Skeletal muscle tissue (tissue), 4 donors: Measurements from ENCODE around the gene ADCY2. TPM values are rescaled to one million over a fixed set of nuclear protein-coding genes. Genes with fewer than 3 reads are reported as not detected.

Experiments
- H3K27ac ChIP-seq: one replicate; pipeline ENCODE4 v1.7.0; 2013; ENCODE audit warnings: mild to moderate bottlenecking, low read depth, low read length, inconsistent platforms
- H3K27me3 ChIP-seq, 3 donors: one replicate each; pipeline ENCODE4 v1.7.0; 2013; ENCODE audit warnings: low read length in 3 of 3; ENCODE audit not compliant: control insufficient read depth in 3 of 3, insufficient read depth in 3 of 3
- H3K36me3 ChIP-seq, 3 donors: one replicate each; pipeline ENCODE4 v1.7.0; 2013; ENCODE audit warnings: low read length in 3 of 3; ENCODE audit not compliant: control insufficient read depth in 3 of 3, insufficient read depth in 3 of 3
- H3K4me1 ChIP-seq, 3 donors: one replicate each; pipeline ENCODE4 v1.7.0; 2013; ENCODE audit warnings: low read length in 3 of 3, mild to moderate bottlenecking in 3 of 3; ENCODE audit not compliant: control insufficient read depth in 3 of 3, insufficient read depth in 3 of 3
- H3K4me3 ChIP-seq, 3 donors: one replicate each; pipeline ENCODE4 v1.7.0; 2013; ENCODE audit warnings: low read length in 3 of 3
- H3K9ac ChIP-seq, 3 donors: one replicate each; pipeline ENCODE4 v1.7.0; 2013; ENCODE audit warnings: low read length in 3 of 3, mild to moderate bottlenecking in 3 of 3, moderate library complexity in 2 of 3, low read depth in 1 of 3
- H3K9me3 ChIP-seq, 3 donors: one replicate each; pipeline ENCODE4 v1.7.0; 2013; ENCODE audit warnings: low read length in 3 of 3; ENCODE audit not compliant: control insufficient read depth in 3 of 3
- total RNA-seq: library from RNA; depleted of rRNA; stranded (reverse); fragments of >200 nt; gene quantifications from one replicate; pipeline ENCODE4 v1.2.3, GENCODE V29; 2014
- donor health status: Osteomylitis.

ADCY2 gene
- total RNA-seq, 1 donor from 2014 or later: 27.7 TPM

- Histone ChIP-seq H3K36me3 (no peaks in the 10 kb centered on the region), H3K9me3 (no peaks in the 10 kb centered on the region), H3K27me3 (no peaks in the 10 kb centered on the region), H3K4me3 (peak overlapping the region in 1 of 3 donors; percentile 6), H3K27ac (no peak overlapping the region), H3K4me1 (peaks cover 22 to 40% (median 34%) of the 10 kb centered on the region in 3 donors), H3K9ac (no peak overlapping the region)
These were observed 277.7 kb downstream of the ADCY2 start for GRCh38 chr5:7673658-7674057.

DNA sequence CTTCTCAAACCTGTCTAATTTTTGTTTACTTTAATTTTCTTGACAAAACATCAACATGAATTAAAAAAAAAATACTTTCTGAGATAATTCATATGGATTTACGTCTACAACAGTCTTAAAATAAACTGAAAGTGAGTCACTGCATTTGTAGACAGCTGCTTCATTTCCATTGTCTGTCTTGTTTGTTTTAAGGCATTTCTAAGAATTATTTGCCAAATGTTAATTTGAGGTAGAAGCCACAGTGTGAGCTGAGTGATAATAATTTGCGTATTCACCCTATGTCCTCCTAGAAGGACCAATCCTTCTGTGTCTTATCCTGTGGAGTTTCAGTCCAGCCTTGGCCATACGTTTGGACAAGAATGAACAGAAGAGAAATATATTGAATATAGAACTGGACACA lies 280.5 kb downstream of the ADCY2 start:
- Histone ChIP-seq H3K4me1 (peaks cover 17 to 44% (median 35%) of the 10 kb centered on the region in 3 donors), H3K9me3 (no peaks in the 10 kb centered on the region), H3K36me3 (no peaks in the 10 kb centered on the region), H3K27me3 (no peaks in the 10 kb centered on the region), H3K27ac (no peak overlapping the region), H3K9ac (no peak overlapping the region), H3K4me3 (no peak overlapping the region)

- H3K9me3 ChIP-seq: no peaks in the 10 kb centered on the region
- no peaks in the 10 kb centered on the region for H3K36me3 ChIP-seq
- H3K27me3 ChIP-seq: no peaks in the 10 kb centered on the region
- peaks cover 13 to 39% (median 31%) of the 10 kb centered on the region in 3 donors for H3K4me1 ChIP-seq
- no peak overlapping the region for H3K9ac ChIP-seq
- no peak overlapping the region for H3K4me3 ChIP-seq
- H3K27ac ChIP-seq: no peak overlapping the region
These were observed 282.1 kb downstream of the ADCY2 start for GRCh38 chr5:7678030-7678429.

GRCh38 chr5:7679663-7680062 lies 283.7 kb downstream of the ADCY2 start:
- no peak overlapping the region for H3K9ac ChIP-seq
- peaks cover 6 to 26% (median 21%) of the 10 kb centered on the region in 3 donors for H3K4me1 ChIP-seq
- no peak overlapping the region for H3K27ac ChIP-seq
- no peaks in the 10 kb centered on the region for H3K9me3 ChIP-seq
- no peak overlapping the region for H3K4me3 ChIP-seq
- H3K27me3 ChIP-seq: no peaks in the 10 kb centered on the region
- H3K36me3 ChIP-seq: no peaks in the 10 kb centered on the region

DNA sequence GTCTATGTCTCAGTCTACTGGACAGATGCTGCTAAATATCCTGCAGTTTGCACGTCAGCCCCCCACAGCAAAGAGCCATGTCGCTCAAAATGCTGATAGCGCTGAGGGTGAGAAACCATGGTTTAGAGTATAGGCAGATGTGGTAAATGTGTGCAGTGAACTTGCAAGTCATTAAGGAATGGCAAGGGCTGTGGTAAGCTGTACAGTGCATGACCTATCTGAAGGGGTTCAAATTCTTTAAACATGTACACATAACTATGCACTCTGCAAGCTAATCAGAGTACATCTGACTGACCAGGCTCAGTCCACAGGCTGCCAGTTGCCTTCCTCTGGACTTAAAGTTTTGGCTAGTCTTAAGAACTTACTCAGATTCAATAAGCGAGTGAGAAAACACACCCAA lies 284.3 kb downstream of the ADCY2 start:
- peaks cover 6 to 25% (median 21%) of the 10 kb centered on the region in 3 donors for H3K4me1 ChIP-seq
- H3K36me3 ChIP-seq: no peaks in the 10 kb centered on the region
- no peaks in the 10 kb centered on the region for H3K27me3 ChIP-seq
- no peaks in the 10 kb centered on the region for H3K9me3 ChIP-seq
- no peak overlapping the region for H3K4me3 ChIP-seq
- H3K27ac ChIP-seq: no peak overlapping the region
- no peak overlapping the region for H3K9ac ChIP-seq

DNA sequence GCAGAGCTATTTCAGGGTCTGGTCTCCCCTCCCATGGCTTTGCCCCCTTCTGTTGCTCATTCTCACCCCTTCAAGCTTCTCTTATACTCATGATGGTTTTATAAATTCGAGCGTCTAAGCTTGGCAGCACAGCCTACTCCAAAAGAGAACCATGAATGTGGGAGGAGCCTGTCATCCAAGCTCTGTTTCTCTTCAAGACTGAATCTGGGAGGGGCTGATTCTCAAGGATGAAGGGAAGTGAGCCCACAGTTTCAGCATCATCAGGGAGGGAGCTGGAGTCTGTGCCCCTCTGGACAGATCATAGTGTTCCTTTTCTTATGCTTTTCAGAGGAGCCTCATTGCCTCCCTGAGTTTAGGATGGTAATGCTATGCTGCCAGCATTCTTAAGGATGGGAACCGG lies 286.4 kb downstream of the ADCY2 start:
- Histone ChIP-seq H3K4me1 (peaks cover 4 to 20% (median 17%) of the 10 kb centered on the region in 3 donors), H3K4me3 (no peak overlapping the region), H3K27me3 (no peaks in the 10 kb centered on the region), H3K9me3 (no peaks in the 10 kb centered on the region), H3K36me3 (no peaks in the 10 kb centered on the region), H3K9ac (no peak overlapping the region), H3K27ac (no peak overlapping the region)

DNA sequence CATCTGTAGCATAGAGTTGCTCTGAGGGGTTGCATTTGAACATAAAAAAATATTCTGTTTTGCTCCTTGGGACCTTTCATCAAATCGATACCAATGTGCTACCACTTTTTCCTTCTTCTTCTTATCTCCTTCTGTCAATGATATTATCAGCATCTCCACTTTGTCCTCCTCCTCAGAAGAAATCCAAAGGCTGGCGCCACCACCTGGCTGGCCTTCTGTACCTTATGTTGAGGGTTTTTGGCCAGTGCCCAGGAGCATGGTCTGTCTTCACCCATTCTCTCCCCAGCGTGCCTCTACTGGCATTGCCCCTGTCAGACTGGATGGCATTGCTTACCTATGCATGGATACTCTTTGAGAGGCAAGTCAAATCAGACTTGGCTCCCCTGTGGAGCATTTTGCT lies 287.8 kb downstream of the ADCY2 start:
- peaks cover 0 to 12% (median 9%) of the 10 kb centered on the region in 3 donors for H3K4me1 ChIP-seq
- no peaks in the 10 kb centered on the region for H3K9me3 ChIP-seq
- H3K27me3 ChIP-seq: no peaks in the 10 kb centered on the region
- no peak overlapping the region for H3K27ac ChIP-seq
- no peak overlapping the region for H3K4me3 ChIP-seq
- no peak overlapping the region for H3K9ac ChIP-seq
- H3K36me3 ChIP-seq: no peaks in the 10 kb centered on the region

- Histone ChIP-seq H3K27ac (no peak overlapping the region), H3K36me3 (no peaks in the 10 kb centered on the region), H3K4me1 (peaks cover 0 to 5% (median 0%) of the 10 kb centered on the region in 3 donors), H3K9me3 (no peaks in the 10 kb centered on the region), H3K9ac (no peak overlapping the region), H3K27me3 (no peaks in the 10 kb centered on the region), H3K4me3 (no peak overlapping the region)
These were observed 288.9 kb downstream of the ADCY2 start for GRCh38 chr5:7684826-7685225.

DNA sequence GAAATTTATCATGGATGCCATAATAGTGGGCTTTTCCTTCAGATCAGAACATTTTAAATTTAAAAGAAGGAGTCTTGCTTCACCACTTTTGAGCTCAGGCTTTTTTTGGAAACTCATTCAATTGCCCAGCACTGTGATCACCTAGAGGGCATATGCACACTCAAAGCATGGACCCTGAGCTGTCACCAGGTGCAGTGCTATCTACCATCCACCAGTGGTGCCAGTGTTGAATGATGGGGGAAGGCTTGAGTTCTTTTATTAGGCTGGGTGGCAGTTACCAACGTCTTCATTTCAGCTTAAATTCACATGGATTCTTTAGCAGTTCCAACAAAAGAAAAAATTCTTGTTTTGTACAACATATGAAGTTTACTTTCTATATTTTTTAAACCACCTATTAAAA lies 290.9 kb downstream of the ADCY2 start:
- Histone ChIP-seq H3K36me3 (peaks cover 0 to 10% (median 8%) of the 10 kb centered on the region in 3 donors), H3K4me3 (no peak overlapping the region), H3K27me3 (no peaks in the 10 kb centered on the region), H3K9me3 (no peaks in the 10 kb centered on the region), H3K9ac (no peak overlapping the region), H3K4me1 (no peaks in the 10 kb centered on the region), H3K27ac (no peak overlapping the region)

DNA sequence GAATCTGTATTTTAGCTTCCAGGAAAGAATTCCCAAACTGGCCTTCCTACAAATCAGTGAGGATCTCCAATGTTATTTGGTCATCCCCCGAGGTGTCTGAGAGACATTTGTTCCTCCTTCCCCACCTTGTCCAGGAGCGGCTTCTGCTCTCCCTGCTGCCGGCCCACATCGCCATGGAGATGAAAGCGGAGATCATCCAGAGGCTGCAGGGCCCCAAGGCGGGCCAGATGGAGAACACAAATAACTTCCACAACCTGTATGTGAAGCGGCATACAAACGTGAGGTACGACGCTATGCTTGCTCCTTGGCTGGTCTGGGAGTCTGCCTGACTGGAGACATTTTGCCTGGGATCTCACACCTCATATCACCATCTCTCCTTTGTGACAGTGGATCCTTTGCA lies 294.6 kb downstream of the ADCY2 start:
- Histone ChIP-seq H3K9ac (no peak overlapping the region), H3K27ac (no peak overlapping the region), H3K4me1 (no peaks in the 10 kb centered on the region), H3K9me3 (no peaks in the 10 kb centered on the region), H3K36me3 (peaks cover 3 to 18% (median 8%) of the 10 kb centered on the region in 3 donors), H3K27me3 (no peaks in the 10 kb centered on the region), H3K4me3 (no peak overlapping the region)

GRCh38 chr5:7705261-7705660 lies 309.3 kb downstream of the ADCY2 start:
- no peak overlapping the region for H3K4me3 ChIP-seq
- H3K4me1 ChIP-seq: peaks cover 0 to 7% (median 5%) of the 10 kb centered on the region in 3 donors
- no peaks in the 10 kb centered on the region for H3K9me3 ChIP-seq
- H3K9ac ChIP-seq: no peak overlapping the region
- H3K36me3 ChIP-seq: peaks cover 7 to 15% (median 10%) of the 10 kb centered on the region in 3 donors
- H3K27me3 ChIP-seq: no peaks in the 10 kb centered on the region
- H3K27ac ChIP-seq: no peak overlapping the region
